ENCODE measurements around the gene ANKRD40CL. TPM values are rescaled to one million over a fixed set of nuclear protein-coding genes. Genes with fewer than 3 reads are reported as not detected.

ANKRD40CL gene
- not detected for total RNA-seq
- 10 to 100 TPM in 1 of 2 donors, under 1 TPM in 1; 0.26 to 23.0 TPM for polyA plus RNA-seq
- long read RNA-seq, donor 1, result 0 reads
- long read RNA-seq, donor 2, result 0 reads

- ATAC-seq (ENCODE audit: low FRiP score), result no peak
- Histone ChIP-seq H3K27ac (ENCODE audit: low read depth in 1 of 2, low read length in 2 of 2) (no peak within 1 kb of the TSS), H3K9me3 (ENCODE audit: control insufficient read depth, low read length) (no peaks in the 10 kb centered on the region), H3K27me3 (ENCODE audit: control insufficient read depth in 1 of 2, insufficient read depth in 2 of 2, low read length in 1 of 2) (no peaks in the 10 kb centered on the region), H3K36me3 (ENCODE audit: control insufficient read depth in 1 of 2, insufficient read depth in 2 of 2, low read length in 1 of 2) (no peaks in the 10 kb centered on the region), H3K4me3 (ENCODE audit: low read length in 2 of 2) (no peak within 1 kb of the TSS), H3K4me1 (ENCODE audit: control insufficient read depth in 1 of 2, insufficient read depth in 2 of 2, low read length in 2 of 2) (no peaks in the 10 kb centered on the region)
- intact Hi-C loops (cut with DNase I), result no loop called here
- no peak for DNase-seq
- 91 to 95% methylated on average over 9 of the region's 9 CpGs for WGBS, 2 donors
These were observed at the start of gene ANKRD40CL for GRCh38 chr17:50767446-50767845. TSS of gene ANKRD40CL (minus strand) at chr17:50767518. CDS start at chr17:50766913, 605 bp downstream.

GRCh38 chr17:50816271-50816670 is 49.0 kb upstream of the ANKRD40CL start:
- no peak overlapping the region for H3K4me3 ChIP-seq (ENCODE audit: low read length in 2 of 2)
- H3K4me1 ChIP-seq (ENCODE audit: control insufficient read depth in 1 of 2, insufficient read depth in 2 of 2, low read length in 2 of 2), result no peaks in the 10 kb centered on the region
- H3K9me3 ChIP-seq (ENCODE audit: control insufficient read depth, low read length), result no peaks in the 10 kb centered on the region
- intact Hi-C loops (cut with DNase I), result loop anchor here in 1 of 2 donors (2.0 kb wide), 1 partner anchor 27 kb away; no protein-coding TSS in a partner anchor
- ATAC-seq (ENCODE audit: low FRiP score) (no peak), DNase-seq (no peak)
- H3K27ac ChIP-seq (ENCODE audit: low read depth in 1 of 2, low read length in 2 of 2), result no peak overlapping the region
- no peaks in the 10 kb centered on the region for H3K36me3 ChIP-seq (ENCODE audit: control insufficient read depth in 1 of 2, insufficient read depth in 2 of 2, low read length in 1 of 2)
- 87 to 91% methylated on average over 5 of the region's 5 CpGs for WGBS, 2 donors
- no peaks in the 10 kb centered on the region for H3K27me3 ChIP-seq (ENCODE audit: control insufficient read depth in 1 of 2, insufficient read depth in 2 of 2, low read length in 1 of 2)

GRCh38 chr17:50815400-50815799 is 48.1 kb upstream of the ANKRD40CL start:
- Histone ChIP-seq H3K9me3 (ENCODE audit: control insufficient read depth, low read length) (no peaks in the 10 kb centered on the region), H3K27ac (ENCODE audit: low read depth in 1 of 2, low read length in 2 of 2) (no peak overlapping the region), H3K4me1 (ENCODE audit: control insufficient read depth in 1 of 2, insufficient read depth in 2 of 2, low read length in 2 of 2) (no peaks in the 10 kb centered on the region), H3K4me3 (ENCODE audit: low read length in 2 of 2) (no peak overlapping the region), H3K36me3 (ENCODE audit: control insufficient read depth in 1 of 2, insufficient read depth in 2 of 2, low read length in 1 of 2) (no peaks in the 10 kb centered on the region), H3K27me3 (ENCODE audit: control insufficient read depth in 1 of 2, insufficient read depth in 2 of 2, low read length in 1 of 2) (no peaks in the 10 kb centered on the region)
- DNase-seq (no peak), ATAC-seq (ENCODE audit: low FRiP score) (no peak)
- WGBS, 2 donors, result 74 to 82% methylated on average over 3 of the region's 3 CpGs
- intact Hi-C loops (cut with DNase I), result no loop called here

- no peak overlapping the region for H3K4me3 ChIP-seq (ENCODE audit: low read length in 2 of 2)
- no peak for ATAC-seq (ENCODE audit: low FRiP score)
- intact Hi-C loops (cut with DNase I), result no loop called here
These were observed 46.3 kb upstream of the ANKRD40CL start for GRCh38 chr17:50813583-50813982.

GRCh38 chr17:50808888-50809287 is 41.6 kb upstream of the ANKRD40CL start:
- no peaks in the 10 kb centered on the region for H3K9me3 ChIP-seq (ENCODE audit: control insufficient read depth, low read length)
- no peak overlapping the region for H3K27ac ChIP-seq (ENCODE audit: low read depth in 1 of 2, low read length in 2 of 2)
- no peaks in the 10 kb centered on the region for H3K27me3 ChIP-seq (ENCODE audit: control insufficient read depth in 1 of 2, insufficient read depth in 2 of 2, low read length in 1 of 2)
- no peak overlapping the region for H3K4me3 ChIP-seq (ENCODE audit: low read length in 2 of 2)
- 82 to 83% methylated on average over 3 of the region's 3 CpGs for WGBS, 2 donors
- intact Hi-C loops (cut with DNase I), result no loop called here
- no peaks in the 10 kb centered on the region for H3K4me1 ChIP-seq (ENCODE audit: control insufficient read depth in 1 of 2, insufficient read depth in 2 of 2, low read length in 2 of 2)
- no peak for DNase-seq
- H3K36me3 ChIP-seq (ENCODE audit: control insufficient read depth in 1 of 2, insufficient read depth in 2 of 2, low read length in 1 of 2), result no peaks in the 10 kb centered on the region
- ATAC-seq (ENCODE audit: low FRiP score), result no peak

More at GRCh38 chr17:50813583-50813982, 46.3 kb upstream of the ANKRD40CL start:
- DNase-seq, result no peak
- H3K27ac ChIP-seq (ENCODE audit: low read depth in 1 of 2, low read length in 2 of 2), result no peak overlapping the region
- H3K4me1 ChIP-seq (ENCODE audit: control insufficient read depth in 1 of 2, insufficient read depth in 2 of 2, low read length in 2 of 2), result no peaks in the 10 kb centered on the region
- H3K36me3 ChIP-seq (ENCODE audit: control insufficient read depth in 1 of 2, insufficient read depth in 2 of 2, low read length in 1 of 2), result no peaks in the 10 kb centered on the region
- H3K9me3 ChIP-seq (ENCODE audit: control insufficient read depth, low read length), result no peaks in the 10 kb centered on the region
- no peaks in the 10 kb centered on the region for H3K27me3 ChIP-seq (ENCODE audit: control insufficient read depth in 1 of 2, insufficient read depth in 2 of 2, low read length in 1 of 2)

GRCh38 chr17:50808413-50808812 is 41.1 kb upstream of the ANKRD40CL start:
- H3K27me3 ChIP-seq (ENCODE audit: control insufficient read depth in 1 of 2, insufficient read depth in 2 of 2, low read length in 1 of 2), result no peaks in the 10 kb centered on the region
- WGBS, 2 donors, result 95 to 97% methylated on average over 7 of the region's 7 CpGs
- DNase-seq (no peak), ATAC-seq (ENCODE audit: low FRiP score) (no peak)
- no peak overlapping the region for H3K27ac ChIP-seq (ENCODE audit: low read depth in 1 of 2, low read length in 2 of 2)
- H3K9me3 ChIP-seq (ENCODE audit: control insufficient read depth, low read length), result no peaks in the 10 kb centered on the region
- intact Hi-C loops (cut with DNase I), result no loop called here
- H3K36me3 ChIP-seq (ENCODE audit: control insufficient read depth in 1 of 2, insufficient read depth in 2 of 2, low read length in 1 of 2), result no peaks in the 10 kb centered on the region
- no peaks in the 10 kb centered on the region for H3K4me1 ChIP-seq (ENCODE audit: control insufficient read depth in 1 of 2, insufficient read depth in 2 of 2, low read length in 2 of 2)
- H3K4me3 ChIP-seq (ENCODE audit: low read length in 2 of 2), result no peak overlapping the region

- Histone ChIP-seq H3K4me1 (ENCODE audit: control insufficient read depth in 1 of 2, insufficient read depth in 2 of 2, low read length in 2 of 2) (no peaks in the 10 kb centered on the region), H3K4me3 (ENCODE audit: low read length in 2 of 2) (no peak overlapping the region), H3K36me3 (ENCODE audit: control insufficient read depth in 1 of 2, insufficient read depth in 2 of 2, low read length in 1 of 2) (no peaks in the 10 kb centered on the region), H3K27ac (ENCODE audit: low read depth in 1 of 2, low read length in 2 of 2) (no peak overlapping the region), H3K27me3 (ENCODE audit: control insufficient read depth in 1 of 2, insufficient read depth in 2 of 2, low read length in 1 of 2) (no peaks in the 10 kb centered on the region), H3K9me3 (ENCODE audit: control insufficient read depth, low read length) (no peaks in the 10 kb centered on the region)
- intact Hi-C loops (cut with DNase I), result no loop called here
- WGBS, 2 donors, result 87 to 90% methylated on average over 5 of the region's 5 CpGs
- ATAC-seq (ENCODE audit: low FRiP score) (no peak), DNase-seq (no peak)
These were observed 40.4 kb upstream of the ANKRD40CL start for GRCh38 chr17:50807675-50808074.

- Histone ChIP-seq H3K27me3 (ENCODE audit: control insufficient read depth in 1 of 2, insufficient read depth in 2 of 2, low read length in 1 of 2) (no peaks in the 10 kb centered on the region), H3K36me3 (ENCODE audit: control insufficient read depth in 1 of 2, insufficient read depth in 2 of 2, low read length in 1 of 2) (no peaks in the 10 kb centered on the region), H3K4me3 (ENCODE audit: low read length in 2 of 2) (no peak overlapping the region), H3K4me1 (ENCODE audit: control insufficient read depth in 1 of 2, insufficient read depth in 2 of 2, low read length in 2 of 2) (no peaks in the 10 kb centered on the region), H3K9me3 (ENCODE audit: control insufficient read depth, low read length) (no peaks in the 10 kb centered on the region), H3K27ac (ENCODE audit: low read depth in 1 of 2, low read length in 2 of 2) (no peak overlapping the region)
- DNase-seq, result no peak
- no peak for ATAC-seq (ENCODE audit: low FRiP score)
- intact Hi-C loops (cut with DNase I), result no loop called here
- WGBS, 2 donors, result 48 to 68% methylated on average over 2 of the region's 2 CpGs
These were observed 39.7 kb upstream of the ANKRD40CL start for GRCh38 chr17:50807009-50807408.

- 5 to 24% methylated on average over 11 of the region's 11 CpGs for WGBS, 2 donors
- Histone ChIP-seq H3K9me3 (ENCODE audit: control insufficient read depth, low read length) (no peaks in the 10 kb centered on the region), H3K36me3 (ENCODE audit: control insufficient read depth in 1 of 2, insufficient read depth in 2 of 2, low read length in 1 of 2) (no peaks in the 10 kb centered on the region), H3K4me3 (ENCODE audit: low read length in 2 of 2) (no peak overlapping the region), H3K4me1 (ENCODE audit: control insufficient read depth in 1 of 2, insufficient read depth in 2 of 2, low read length in 2 of 2) (no peaks in the 10 kb centered on the region), H3K27me3 (ENCODE audit: control insufficient read depth in 1 of 2, insufficient read depth in 2 of 2, low read length in 1 of 2) (no peaks in the 10 kb centered on the region), H3K27ac (ENCODE audit: low read depth in 1 of 2, low read length in 2 of 2) (no peak overlapping the region)
- intact Hi-C loops (cut with DNase I), result no loop called here
- DNase-seq (peak in 1 of 2 donors; percentile 61), ATAC-seq (ENCODE audit: low FRiP score) (peak; percentile 58)
These were observed 38.9 kb upstream of the ANKRD40CL start for GRCh38 chr17:50806141-50806643.

Measured in aorta (tissue), 5 donors.